NCI-H1930 (cell line): ENCODE measurements around the gene C1orf21.
A peak's percentile ranks its signal among the peaks of the same experiment; 100 is the strongest.
"Not testable (repeated sequence)": the region's sequence is repeated elsewhere in the genome, so short reads cannot be mapped to it uniquely, and the experiment has no call there.

Experiments used
- DNase-seq, 2 experiments: peaks; one replicate each; lab custom pipeline; 2025; lab: John Stamatoyannopoulos, UW

Gene C1orf21

GRCh38 chr1:184386312-184387068, at the start of gene C1orf21:
Gene C1orf21, plus strand, starts transcription at chr1:184387029. Its CDS starts 90,481 bp downstream, at chr1:184477510.
- DNase-seq, result peak; percentile 90

- not testable (repeated sequence) for DNase-seq
Observed at GRCh38 chr1:184337865-184338264, 49.0 kb upstream of the C1orf21 start.

GRCh38 chr1:184340984-184341383, 45.8 kb upstream of the C1orf21 start:
- DNase-seq, result no peak

- DNase-seq, result no peak
Observed at GRCh38 chr1:184350573-184350972, 36.3 kb upstream of the C1orf21 start.

- no peak for DNase-seq
Observed at GRCh38 chr1:184351416-184351975, 35.3 kb upstream of the C1orf21 start.

GRCh38 chr1:184352776-184353175, 34.1 kb upstream of the C1orf21 start:
- DNase-seq, result no peak

GRCh38 chr1:184354719-184355118, 32.1 kb upstream of the C1orf21 start:
- no peak for DNase-seq

GRCh38 chr1:184356891-184357290, 29.9 kb upstream of the C1orf21 start:
- DNase-seq, result no peak

GRCh38 chr1:184358256-184358655, 28.6 kb upstream of the C1orf21 start:
- no peak for DNase-seq

GRCh38 chr1:184359909-184360308, 26.9 kb upstream of the C1orf21 start:
- DNase-seq, result no peak

GRCh38 chr1:184362876-184363275, 24.0 kb upstream of the C1orf21 start:
- no peak for DNase-seq

- DNase-seq, result no peak
Observed at GRCh38 chr1:184365699-184366098, 21.1 kb upstream of the C1orf21 start.

- no peak for DNase-seq
Observed at GRCh38 chr1:184366997-184367396, 19.8 kb upstream of the C1orf21 start.

GRCh38 chr1:184367427-184368038, 19.3 kb upstream of the C1orf21 start:
- DNase-seq, result no peak

GRCh38 chr1:184368354-184368753, 18.5 kb upstream of the C1orf21 start:
- no peak for DNase-seq

- DNase-seq, result no peak
Observed at GRCh38 chr1:184370850-184371249, 16.0 kb upstream of the C1orf21 start.

GRCh38 chr1:184373155-184373554, 13.7 kb upstream of the C1orf21 start:
- no peak for DNase-seq

GRCh38 chr1:184376369-184376768, 10.5 kb upstream of the C1orf21 start:
- DNase-seq, result no peak

GRCh38 chr1:184379111-184379752, 7.6 kb upstream of the C1orf21 start:
- no peak for DNase-seq

GRCh38 chr1:184380468-184380867, 6.4 kb upstream of the C1orf21 start:
- DNase-seq, result no peak

- no peak for DNase-seq
Observed at GRCh38 chr1:184383772-184384323, 3.0 kb upstream of the C1orf21 start.

GRCh38 chr1:184385865-184386311, 941 bp upstream of the C1orf21 start:
- DNase-seq, result no peak
